ENCODE measurements around the gene PPP1R16B. TPM values are rescaled to one million over a fixed set of nuclear protein-coding genes. Genes with fewer than 3 reads are reported as not detected.

PPP1R16B gene
- polyA plus RNA-seq, 1 donor: 4.8 TPM

DNA sequence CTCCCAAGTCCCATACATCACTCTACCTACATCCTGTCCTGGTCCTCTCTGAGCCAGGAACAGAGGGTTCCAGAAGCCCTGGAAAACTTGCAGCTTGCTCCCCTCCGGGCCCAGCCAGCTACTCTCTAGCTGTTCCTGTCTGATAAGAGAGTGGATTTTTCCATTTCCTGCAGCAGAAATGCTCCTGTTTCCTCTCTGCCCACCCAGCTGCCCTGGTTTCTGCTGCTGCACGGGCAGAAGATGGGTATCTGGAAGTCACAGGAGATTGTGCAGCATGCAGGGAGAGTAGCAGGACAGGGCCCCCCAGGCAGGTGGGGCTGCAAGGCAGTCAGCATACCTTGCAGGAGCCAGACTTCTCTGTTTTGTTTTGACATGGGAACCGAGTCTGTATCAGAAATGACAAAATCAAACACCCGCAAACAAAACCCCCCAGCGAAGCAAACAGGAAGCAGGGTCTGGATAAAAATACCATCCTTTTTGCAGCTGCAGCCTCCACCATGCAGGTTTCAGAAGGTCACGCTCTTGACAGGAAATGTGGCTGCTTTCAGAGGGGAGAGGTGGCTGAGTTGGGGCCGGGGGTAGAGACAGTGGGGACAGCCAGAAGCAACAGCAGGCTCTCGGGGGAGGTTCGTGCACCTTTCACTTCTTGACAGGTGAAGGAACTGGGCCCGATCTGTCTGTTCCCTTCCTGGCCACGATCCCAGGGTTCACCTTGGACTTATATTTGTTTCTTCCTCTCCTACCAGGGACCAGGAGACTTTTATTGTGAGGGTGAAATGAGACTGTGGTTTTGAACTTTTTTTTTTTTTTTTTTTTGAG is 69.9 kb downstream of the PPP1R16B start:
- no peak for DNase-seq (ENCODE audit: low read depth)

DNA sequence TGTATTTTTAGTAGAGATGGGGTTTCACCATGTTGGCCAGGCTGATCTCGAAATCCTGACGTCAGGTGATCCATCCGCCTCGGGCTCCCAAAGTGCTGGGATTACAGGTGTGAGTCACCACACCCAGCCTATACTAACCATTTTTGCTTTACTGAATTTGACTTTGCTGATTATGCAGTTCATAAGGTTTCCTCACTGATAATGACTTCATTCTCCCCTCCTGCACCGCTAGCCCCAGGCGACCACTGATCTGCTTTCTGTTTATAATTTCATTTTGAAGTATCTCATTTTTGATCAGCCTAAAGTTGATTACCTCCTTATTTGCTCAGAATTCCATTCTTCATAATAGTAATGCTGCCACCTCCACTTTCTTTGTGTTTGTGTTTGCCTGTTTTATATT is 72.0 kb downstream of the PPP1R16B start:
- DNase-seq (ENCODE audit: low read depth): no peak

- no peak for DNase-seq (ENCODE audit: low read depth)
These were observed 73.4 kb downstream of the PPP1R16B start for GRCh38 chr20:38878866-38879265.

DNA sequence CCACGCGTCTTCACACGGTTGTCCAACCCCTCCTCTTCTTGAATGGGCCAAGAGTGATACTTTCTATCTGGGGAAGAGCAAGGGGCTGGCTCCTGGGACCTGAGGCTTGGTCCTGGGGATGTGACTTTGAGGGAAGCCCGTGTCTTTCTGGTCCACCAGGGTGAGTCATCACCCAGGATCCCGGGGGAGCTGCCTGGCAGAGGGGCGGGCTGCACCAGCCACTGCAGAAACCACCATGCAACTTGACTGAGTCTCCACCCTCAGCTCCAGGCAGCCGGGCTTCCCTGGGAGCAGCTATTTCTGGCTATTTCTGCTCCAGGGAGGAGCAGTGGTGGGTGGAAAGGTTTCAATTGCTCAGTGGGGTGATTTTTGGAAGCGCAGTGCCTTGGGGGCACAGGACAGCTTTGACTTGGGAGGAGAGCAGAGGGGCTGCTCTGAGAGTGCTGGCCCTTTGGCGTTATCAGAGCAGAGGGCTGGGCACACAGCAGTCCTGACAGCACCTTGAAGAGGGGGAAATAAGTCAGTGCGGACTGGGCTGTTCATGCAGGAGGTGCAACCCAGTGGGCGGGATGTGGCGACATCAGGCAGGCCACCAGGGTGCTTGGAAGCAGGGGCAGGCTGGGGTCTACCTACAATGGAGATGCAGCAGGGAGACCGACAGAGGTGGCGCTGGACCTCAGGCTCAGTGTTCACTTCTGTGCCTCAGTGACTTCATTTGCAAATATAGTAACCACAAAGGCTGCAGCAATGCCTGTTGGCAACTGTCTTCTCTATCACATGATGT is 75.6 kb downstream of the PPP1R16B start:
- DNase-seq (ENCODE audit: low read depth): no peak

- DNase-seq (ENCODE audit: low read depth): no peak
These were observed 76.4 kb downstream of the PPP1R16B start for GRCh38 chr20:38881806-38882440.

DNA sequence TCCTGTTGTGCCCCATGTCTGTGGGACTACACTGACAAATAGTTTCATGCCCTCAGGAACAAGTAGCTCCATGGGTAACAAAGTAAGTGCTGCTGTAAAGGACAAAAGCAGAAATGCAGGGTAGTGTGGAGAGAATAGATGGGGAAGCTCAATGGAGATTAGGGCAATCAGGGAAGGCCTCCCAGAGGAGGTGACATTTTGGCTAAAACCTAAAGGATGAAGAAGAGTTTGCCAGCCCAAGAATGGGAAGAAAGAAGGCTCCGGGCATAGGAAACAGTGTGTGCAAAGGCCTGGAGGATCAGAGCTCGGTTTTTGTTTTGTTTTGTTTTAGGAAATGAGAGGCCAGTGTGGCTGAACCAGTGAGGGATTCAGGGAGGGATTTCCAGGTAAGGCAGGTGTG is 77.1 kb downstream of the PPP1R16B start:
- no peak for DNase-seq (ENCODE audit: low read depth)

DNA sequence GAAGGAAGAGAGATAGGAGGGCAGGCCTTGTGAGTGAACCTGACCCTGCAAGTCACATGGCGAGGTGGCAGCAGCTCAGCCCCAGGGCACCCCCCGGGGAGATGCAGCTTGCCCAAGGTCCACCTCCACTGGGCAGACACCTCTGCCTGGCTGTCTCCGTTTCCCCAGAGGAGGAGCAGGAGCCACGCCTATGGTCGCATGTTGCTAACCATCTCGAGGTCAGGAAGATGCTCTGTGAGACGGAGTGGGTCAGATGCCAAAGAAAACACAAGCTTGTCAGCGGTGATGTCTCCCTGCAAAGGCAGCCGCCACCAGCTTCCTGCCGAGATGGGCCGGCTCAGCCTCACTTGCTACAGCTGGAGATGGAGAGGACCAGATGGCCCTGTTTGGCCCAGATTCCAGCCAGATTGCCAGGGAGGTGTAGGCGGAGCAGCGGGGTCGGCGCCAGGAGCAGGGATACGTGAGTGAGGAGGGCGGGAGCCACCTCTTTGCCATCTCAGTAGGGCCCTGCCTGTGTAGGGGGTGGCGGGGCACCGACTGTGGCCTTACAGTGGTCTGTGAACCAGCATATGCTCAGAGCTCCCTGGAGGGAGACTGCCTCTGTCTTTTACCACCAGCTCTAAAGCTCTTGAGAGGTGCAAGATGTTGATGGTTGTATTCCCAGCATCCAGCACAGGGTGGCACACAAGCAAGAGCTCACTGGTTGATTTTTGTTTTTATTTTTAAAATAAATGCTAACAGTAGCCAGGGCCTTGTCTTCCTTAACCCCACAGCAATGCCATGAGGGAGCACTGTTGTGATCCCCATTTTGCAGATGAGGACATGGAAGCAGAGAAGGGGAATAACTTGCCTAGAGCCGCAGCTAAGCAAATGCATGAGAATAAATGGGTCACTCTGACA is 77.8 kb downstream of the PPP1R16B start:
- no peak for DNase-seq (ENCODE audit: low read depth)

GRCh38 chr20:38883981-38884733 is 78.7 kb downstream of the PPP1R16B start:
- no peak for DNase-seq (ENCODE audit: low read depth)

DNA sequence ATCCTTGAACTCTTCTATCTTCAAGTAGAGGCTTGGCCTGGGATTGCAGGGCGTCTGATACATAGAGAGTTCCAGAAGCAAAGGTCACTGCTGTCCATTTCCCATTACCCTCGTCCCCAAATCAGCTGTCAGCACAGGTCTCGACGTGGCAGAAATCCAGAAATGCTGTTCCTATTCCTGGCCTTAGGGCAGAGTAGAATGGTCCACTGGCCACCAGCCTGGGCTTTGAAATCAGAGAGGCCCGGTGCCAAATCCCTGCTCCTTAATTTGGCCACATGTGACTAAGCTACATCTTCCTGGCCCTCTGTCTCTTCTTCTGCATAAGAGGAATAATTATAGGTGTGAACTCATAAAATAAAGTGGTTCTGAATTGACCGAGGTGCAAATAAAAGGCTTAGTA is 79.9 kb downstream of the PPP1R16B start:
- DNase-seq (ENCODE audit: low read depth): no peak

GRCh38 chr20:38888059-38888831 is 82.7 kb downstream of the PPP1R16B start:
- DNase-seq (ENCODE audit: low read depth): no peak

DNA sequence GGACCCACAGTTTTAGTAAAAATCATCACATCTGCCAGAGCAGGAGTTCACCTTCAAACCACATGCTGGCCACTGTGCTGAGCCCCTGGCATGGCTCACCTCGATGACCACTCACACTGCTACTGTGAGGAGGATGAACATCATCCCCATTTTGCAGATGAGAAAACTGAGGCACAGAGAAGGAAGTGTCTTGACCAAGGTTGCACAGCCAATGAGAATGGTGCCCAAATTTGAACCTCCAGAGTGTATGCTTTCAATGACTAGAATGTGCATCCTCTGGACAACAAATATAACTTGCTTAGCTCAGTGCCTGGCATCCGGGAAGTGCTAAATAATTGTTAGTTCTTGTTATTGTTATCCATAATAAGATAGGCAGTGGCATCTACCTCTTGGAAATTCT is 83.6 kb downstream of the PPP1R16B start:
- no peak for DNase-seq (ENCODE audit: low read depth)

- no peak for DNase-seq (ENCODE audit: low read depth)
These were observed 84.4 kb downstream of the PPP1R16B start for GRCh38 chr20:38889792-38890496.

GRCh38 chr20:38890497-38890818 is 85.0 kb downstream of the PPP1R16B start:
- DNase-seq (ENCODE audit: low read depth): no peak

- no peak for DNase-seq (ENCODE audit: low read depth)
These were observed 86.8 kb downstream of the PPP1R16B start for GRCh38 chr20:38892091-38892981.

DNA sequence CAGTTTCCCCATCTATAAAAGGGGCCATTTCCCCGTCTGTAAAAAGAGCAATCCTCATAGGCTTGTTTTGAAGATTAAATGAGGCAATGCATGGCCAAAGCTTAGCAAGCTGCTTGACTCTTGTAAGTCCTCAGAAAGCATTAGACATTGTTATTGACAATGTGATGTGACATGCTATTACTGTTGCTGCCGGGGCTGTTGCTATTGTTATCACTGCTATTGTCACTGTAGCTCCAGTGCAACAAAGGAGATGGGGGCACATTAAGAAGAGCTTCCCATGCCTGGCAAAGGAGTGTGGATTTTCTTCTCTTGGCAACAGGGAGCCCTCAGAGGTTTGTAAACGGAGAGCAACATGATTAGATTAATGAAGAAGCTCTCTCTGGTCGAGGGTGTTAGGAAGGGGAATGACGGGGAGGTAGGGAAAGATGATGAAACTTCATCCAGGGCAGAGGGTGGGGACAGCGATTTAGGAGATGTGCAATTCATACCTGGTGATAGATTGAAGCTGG is 87.6 kb downstream of the PPP1R16B start:
- no peak for DNase-seq (ENCODE audit: low read depth)

DNA sequence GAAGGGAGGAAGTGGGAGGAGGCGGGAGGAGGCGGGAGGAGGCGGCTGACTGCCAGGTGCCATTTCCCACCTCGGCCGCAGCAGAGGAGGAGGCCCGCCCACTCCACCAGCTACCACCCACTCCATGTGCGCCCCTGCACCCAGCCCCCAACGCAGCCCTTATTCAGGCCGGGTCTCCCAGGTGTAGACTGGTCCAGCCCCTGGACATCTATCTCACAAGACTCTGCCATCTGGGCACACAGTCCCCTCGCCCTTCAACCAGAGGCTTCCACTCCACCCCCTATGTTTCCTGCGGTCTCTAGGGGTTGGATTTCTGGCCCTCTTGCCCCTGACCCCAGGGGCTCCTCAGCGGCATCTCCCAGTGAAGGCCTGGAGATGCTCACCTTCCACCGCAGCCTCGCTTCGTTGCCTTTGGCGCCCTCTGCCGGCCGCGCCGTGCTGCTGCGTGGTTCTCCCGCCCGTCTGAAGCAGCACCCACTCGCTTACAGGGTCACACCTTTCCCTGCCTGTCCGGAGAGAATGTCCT is 88.1 kb downstream of the PPP1R16B start:
- DNase-seq (ENCODE audit: low read depth): no peak

GRCh38 chr20:38894091-38894847 is 88.8 kb downstream of the PPP1R16B start:
- no peak for DNase-seq (ENCODE audit: low read depth)
